Amygdala (tissue), 56 donors: ENCODE measurements around the gene UGT2B7.
"Not testable (repeated sequence)": the region's sequence is repeated elsewhere in the genome, so short reads cannot be mapped to it uniquely, and the experiment has no call there.

Source experiments
- DNase-seq, 56 donors: peaks; one replicate each; lab custom pipeline; 2025; lab: John Stamatoyannopoulos, UW

The UGT2B7 gene

DNA sequence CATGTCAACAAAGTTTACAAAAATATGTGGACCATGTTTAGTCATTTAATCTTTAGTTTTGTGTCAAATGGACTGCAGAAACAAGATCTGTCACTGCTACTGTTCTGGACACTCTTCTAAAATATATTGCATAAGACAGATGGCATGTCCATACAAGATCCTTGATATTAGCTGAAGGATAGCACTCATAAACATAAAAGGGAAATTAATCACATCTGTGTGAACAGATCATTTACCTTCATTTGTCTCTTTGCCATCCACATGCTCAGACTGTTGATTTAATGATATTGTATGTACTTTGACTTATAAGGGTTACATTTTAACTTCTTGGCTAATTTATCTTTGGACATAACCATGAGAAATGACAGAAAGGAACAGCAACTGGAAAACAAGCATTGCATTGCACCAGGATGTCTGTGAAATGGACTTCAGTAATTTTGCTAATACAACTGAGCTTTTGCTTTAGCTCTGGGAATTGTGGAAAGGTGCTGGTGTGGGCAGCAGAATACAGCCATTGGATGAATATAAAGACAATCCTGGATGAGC lies at the start of gene UGT2B7:
Gene UGT2B7 (plus strand): TSS at position 364 of the 546 bp plus-strand sequence. CDS start 47 bp downstream, at position 411.
- DNase-seq: no peak

DNA sequence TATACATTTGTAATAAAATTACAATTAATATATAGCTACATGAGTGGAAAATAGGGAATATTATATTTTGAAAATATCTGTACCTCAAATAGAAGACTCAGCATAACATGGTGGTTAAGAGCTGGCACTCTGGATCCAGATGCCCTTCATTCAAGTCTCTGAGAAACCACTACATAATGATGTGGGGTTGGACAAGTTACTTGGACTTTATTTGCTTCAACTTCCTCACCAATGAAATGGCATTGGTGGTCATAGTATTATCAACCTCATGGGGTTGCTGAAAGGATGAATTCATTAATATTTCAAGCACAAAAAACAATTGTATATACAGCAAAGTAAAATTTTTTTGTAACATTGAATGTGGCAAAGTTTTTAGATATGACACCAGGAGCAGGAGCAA lies 46.4 kb upstream of the UGT2B7 start:
- DNase-seq: no peak

DNA sequence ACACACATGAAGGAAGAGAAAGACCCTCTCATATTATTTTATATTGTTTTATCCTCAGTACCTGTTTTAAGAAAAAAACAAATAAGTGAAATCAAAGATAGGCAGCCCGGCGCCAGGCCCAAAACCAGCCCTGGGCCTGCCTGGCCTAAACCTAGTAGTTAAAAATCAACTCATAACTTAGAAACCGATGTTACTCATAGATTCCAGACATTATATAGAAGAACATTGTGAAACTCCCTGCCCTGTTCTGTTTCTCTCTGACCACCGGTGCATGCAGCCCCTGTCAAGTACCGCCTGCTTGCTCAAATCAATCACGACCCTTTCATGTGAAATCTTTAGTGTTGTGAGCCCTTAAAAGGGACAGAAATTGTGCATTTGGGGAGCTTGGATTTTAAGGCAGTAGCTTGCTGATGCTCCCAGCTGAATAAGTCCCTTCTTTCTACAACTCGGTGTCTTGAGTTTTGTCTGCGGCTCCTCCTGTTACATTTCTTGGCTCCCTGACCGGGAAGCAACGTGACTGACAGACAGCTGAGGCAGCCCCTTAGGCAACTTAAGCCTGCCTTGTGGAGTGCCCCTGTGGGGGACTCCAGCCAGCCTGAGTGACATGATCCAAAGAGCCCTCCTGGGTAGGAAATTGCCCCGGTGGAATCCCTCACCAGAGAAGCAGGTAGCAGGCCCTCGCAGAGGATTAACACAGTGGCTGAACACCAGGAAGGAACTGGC lies 45.3 kb upstream of the UGT2B7 start:
- DNase-seq: not testable (repeated sequence)

DNA sequence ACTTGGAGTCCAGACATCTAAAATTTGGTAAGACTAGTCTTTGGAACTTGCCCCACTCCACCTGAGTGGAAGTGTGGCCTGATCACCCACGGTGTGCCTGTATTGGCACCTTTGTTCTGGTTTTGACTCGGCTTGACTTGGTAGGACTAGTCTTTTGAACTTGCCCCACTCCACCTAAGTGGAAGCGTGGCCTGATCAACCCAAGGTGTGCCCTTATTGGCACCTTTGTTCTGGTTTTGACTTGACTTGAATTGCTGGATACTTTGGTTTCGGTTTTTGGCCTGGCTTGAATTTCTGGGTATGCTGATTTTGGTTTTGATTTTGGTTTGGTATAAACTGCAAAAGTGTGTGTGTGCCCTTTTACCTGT lies 44.7 kb upstream of the UGT2B7 start:
- no peak for DNase-seq

DNA sequence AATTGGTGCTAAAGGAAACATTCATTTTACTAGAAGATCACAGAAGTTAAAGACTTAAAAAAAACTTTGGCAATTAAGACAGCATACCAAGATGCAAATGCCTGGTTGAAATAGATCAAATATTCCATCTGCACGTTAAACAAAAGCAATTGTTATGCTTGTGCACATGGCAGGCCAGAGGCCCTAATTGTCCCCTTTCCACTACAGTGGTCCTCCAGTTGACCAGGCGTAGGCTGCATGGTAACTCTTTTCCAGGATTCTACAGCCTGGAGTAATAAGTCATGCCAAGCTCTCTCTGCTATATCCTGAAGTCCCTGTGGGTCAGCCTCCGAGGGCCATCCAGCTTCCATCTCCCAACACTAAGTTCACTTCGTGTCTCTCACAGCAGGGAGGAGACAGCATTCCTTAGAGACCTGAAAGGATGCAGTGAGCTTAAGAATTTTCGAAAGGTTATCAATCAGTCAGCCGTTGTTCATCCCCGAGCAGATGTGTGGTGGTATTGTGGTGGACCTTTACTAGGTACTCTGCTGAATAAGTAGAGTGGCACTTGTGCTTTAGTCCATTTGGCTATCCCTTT lies 42.9 kb upstream of the UGT2B7 start:
- not testable (repeated sequence) for DNase-seq

DNA sequence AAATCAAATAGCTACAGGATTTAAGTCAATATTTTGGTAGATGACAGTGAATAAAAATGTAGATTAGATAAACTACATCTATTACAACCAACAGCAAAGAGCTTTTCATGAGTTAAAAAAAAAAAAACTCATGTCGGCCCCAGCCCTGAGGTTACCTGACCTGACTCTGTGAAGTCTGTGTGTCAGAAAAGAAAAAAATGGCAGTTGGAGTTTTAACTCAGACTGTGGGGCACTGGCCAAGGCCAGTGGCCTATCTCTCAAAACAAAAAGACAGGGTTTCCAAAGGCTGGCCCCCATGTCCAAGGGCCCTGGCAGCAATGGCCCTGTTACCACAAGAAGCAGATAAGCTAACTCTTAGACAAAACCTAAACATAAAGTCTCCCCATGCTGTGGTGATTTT lies 42.2 kb upstream of the UGT2B7 start:
- DNase-seq: not testable (repeated sequence)

DNA sequence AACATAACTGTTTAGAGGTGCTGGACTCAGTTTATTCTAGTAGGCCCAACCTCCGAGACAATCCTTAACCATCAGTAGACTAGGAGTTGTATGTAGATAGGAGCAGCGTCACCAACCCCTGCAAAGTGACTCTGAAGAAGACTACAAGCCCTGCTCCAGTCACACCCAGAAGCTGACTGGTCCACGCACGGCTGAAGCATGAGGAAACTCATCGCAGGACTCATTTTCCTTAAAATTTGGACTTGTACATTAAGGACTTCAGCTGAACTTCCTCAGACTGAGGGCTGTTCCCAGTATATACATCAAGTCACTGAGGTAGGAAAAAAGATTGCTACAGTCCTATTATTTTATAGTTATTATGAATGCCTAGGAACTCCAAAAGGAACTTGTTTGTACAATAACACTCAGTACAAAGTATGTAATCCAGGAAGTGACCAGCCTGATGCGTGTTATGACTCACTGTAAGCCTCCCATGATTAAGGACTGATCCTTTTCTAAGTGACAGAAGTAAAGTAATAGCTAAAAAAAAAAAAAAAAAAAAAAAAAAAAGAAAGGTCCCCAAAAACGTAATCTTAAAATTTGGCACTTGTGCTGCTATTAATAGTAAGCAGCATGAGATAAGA lies 41.6 kb upstream of the UGT2B7 start:
- DNase-seq: no peak

DNA sequence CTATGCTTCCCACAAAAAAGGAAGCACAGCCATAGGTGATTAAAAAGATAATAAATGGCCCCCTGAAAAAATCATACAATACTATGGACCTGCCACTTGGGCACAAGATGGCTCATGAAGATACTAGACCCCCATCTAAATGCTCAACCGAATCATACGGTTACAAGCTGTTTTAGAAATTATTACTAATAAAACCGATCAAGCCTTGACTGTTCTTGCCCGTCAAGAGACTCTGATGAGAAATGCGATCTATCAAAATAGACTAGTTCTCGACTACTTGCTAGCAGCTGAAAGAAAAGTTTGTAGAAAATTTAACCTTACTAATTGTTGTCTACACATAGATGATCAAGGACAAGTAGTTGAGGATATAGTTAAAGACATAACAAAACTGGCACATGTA lies 40.1 kb upstream of the UGT2B7 start:
- no peak for DNase-seq

DNA sequence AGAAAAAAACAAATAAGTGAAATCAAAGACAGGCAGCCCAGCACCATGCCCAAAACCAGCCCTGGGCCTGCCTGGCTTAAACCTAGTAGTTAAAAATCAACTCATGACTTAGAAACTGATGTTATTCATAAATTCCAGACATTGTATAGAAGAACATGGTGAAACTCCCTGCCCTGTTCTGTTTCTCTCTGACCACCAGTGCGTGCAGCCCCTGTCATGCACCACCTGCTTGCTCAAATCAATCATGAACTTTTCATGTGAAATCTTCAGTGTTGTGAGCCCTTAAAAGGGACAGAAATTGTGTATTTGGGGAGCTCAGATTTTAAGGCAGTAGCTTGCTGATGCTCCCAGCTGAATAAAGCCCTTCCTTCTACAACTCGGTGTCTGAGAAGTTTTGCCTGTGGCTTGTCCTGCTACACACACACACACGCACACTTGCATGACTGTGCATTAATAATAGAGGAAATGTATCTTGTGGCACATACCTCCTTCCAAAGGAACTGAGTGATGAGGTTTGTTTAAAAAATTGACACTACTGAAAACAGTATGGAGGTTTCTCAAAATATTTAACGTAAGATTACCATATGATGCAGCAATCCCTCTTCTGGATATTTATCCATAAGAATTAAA lies 39.2 kb upstream of the UGT2B7 start:
- DNase-seq: no peak

DNA sequence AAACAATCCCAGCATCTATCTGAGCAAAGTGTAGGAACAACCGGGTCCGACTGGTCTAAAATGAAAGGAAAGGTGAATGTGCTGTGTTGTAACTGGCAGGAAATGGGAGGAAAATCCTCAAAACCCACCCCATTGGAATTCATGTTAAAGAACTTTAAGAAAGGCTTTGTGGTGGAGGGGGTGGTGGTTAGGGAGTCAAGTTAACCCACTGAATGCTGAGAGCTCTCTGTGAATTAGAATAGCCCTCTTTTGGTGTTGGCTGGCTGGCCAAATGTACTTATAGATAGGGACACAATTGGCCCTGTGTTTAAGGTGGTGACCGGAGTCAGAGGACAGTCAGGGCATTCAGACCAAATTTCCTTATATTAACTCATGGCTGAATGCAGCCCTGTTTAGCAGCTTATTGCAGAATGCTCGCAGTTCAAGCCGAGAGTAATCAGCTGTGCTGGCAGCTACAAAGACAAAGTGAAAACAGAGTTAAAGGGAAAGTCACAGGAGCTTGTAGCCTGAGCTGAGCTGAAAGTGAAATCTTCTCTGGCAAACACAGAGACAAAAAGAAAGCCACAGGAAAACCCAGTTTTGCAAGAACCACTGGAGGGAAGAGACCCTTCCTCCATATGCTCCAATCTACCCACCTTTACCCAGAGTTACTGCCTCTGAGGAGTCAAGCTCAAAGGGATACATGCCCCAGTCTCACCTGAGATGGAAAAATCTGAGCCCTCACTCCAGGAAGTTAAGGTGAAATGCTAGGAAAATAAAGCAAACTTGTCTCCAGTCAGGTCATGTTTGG lies 38.5 kb upstream of the UGT2B7 start:
- DNase-seq: peak in 3 of 56 donors; percentile 2 to 25 (median 2)

DNA sequence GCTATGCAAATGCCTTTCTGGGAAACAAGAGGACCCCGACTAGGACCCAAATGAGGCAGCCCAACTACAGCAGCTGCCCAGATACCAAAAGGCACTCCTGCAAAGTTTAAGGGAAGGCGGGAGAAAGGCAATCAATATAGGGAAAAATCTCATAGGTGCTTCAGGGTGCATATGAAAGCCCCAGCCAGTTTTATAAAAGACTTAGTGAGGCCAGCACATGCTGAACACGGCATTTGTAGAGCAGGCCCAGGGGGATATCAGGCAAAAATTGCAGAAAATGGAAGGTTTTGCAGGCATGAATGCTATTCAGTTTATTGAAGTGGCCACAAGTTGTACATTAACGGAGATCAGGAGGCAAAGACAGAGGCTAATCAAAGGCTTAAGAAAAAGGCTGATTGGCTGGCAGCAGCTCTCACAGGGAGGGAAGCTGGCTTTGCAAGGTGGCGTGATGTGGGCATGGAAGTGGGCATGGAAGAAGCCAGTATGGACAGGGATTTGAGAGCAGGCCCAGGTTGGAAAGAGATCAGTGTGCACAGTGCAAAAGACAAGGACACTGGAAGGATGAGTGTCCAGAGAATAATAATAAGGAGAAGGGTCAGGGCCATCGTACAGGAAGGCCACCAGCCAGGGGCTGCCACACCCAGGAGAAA lies 37.7 kb upstream of the UGT2B7 start:
- DNase-seq: no peak

DNA sequence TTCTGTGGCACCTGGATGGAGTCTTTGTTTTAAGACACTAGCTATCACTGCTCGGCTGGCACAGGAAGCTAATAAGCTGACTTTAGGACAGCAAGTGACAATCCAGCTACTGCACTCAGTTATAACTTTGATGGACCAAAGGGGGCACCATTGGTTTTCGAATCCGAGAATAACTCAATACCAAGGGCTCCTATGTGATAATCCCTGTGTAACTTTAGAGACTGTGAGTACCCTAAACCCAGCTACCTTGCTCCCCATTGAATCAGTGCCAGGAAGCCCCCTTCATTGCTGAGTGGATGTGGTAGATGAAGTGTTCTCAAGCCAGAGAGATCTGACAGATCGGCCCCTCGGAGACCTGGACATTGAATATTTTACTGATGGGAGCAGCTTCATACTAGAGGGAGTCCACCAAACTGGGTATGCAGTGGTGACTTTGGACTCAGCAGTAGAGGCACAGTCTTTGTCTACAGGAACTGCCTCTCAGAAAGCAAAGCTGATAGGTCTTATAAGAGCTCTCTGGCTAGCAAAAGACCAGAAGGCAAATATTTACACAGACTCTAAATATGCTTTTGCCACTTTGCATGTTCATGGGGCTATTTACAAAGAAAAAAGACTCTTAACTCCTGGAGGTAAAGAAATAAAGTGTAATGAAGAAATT lies 35.5 kb upstream of the UGT2B7 start:
- no peak for DNase-seq

DNA sequence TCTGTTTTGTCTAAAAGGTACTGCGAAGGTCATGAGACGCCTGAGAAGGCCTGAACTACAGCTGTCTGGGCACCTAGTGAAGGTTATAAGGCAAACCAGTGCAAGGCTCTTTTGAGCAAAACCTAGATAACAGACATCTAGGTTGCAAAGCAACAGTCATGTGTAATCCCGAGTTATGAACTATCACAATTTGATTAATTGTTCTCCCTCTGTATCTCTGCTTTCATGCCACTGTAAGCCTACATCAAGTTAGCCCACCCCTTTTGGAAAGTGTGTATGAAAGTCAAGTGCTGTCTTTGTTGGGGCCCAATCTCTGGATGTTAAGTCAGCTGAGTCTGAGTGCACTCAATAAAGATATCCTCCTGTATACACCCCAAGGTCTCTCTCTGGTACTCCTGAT lies 31.9 kb upstream of the UGT2B7 start:
- no peak for DNase-seq

DNA sequence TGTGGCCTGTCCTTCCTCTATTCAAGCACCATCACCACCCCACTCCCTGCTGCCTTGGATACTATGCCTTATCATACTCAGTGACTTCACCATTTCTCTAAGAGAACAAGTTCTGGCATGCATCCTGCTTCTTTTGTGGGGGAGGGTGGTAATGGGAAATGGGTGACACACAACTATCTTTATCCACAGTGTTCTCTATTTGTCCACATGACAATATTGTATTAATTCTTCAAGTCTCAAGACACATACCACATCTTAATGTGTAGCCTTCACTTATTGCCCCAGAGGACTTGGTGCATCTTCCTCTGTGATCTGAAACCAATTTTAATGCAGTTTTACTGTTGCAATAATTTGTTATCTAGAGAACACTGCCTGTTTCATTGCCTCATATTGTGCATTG lies 29.3 kb upstream of the UGT2B7 start:
- no peak for DNase-seq

DNA sequence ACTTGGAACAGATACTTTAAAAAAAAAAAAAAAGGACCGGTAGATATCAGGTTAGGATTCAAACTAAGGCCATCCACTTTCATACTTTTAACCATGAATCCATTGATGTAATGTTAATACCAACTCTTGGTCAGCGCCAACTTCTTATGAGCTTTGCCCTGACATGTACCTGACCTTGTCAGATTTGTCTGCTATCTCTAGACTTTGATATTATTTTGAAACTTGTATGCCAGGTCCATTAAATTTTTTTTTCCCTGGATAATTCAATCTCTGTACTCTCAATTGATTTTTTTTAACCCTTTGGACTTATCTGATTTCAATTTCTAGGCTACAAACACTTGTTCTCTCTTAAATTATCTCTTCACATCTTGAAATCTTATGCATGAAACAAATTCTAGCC lies 27.2 kb upstream of the UGT2B7 start:
- DNase-seq: no peak

DNA sequence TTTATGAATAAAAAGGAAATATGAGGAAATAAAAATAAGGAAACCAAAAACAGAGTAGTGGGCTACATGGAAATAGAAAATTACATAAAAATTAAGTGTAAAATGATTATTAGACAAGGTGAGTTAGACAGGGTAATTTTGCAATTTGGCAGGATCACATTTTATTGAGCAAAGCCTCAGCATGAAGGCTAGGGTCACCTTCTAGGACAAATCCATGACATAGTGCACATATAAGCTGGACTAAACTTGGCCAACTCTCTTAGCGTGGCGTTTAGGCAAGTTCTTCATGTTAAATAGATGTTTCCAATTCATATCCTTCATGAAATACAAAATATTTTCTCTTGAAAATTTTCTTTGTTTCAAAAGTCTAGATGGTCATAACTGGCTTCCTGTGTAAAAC lies 25.7 kb upstream of the UGT2B7 start:
- no peak for DNase-seq

DNA sequence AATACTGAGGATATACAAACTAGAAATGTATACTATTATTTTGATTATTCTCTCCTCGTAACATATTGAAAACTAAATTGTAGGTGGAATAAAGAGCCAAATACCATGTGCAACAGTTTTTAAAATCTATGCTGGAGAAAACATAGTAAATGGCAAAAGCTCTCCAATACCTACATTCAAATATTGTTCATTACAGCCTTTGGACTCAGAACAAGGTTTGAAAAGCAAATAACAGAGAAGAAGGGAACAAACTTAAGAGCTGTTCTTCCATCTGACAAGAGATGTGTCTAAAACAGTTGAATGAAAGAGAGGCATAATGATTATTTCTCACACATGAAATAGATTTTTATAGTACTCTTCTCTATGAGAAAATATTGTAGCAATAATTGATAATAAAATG lies 25.0 kb upstream of the UGT2B7 start:
- no peak for DNase-seq

DNA sequence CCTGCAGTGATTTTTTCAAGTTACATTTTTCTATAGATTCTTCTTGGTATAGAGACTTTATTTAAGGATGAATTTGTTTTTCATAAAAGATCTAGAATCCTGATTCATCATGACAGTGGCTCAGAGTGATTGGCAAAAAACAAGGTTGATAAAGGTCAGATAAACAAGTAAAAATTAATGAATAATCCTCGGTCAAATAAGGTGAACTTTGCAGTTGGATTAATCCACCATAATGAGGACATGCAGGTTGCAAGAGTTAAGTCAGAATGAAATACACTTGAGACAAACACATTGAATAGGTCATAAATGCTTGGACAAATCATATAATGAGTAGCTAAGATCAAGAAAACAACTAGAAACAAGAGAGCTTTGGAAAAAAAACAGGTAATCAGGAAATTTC lies 22.9 kb upstream of the UGT2B7 start:
- no peak for DNase-seq

DNA sequence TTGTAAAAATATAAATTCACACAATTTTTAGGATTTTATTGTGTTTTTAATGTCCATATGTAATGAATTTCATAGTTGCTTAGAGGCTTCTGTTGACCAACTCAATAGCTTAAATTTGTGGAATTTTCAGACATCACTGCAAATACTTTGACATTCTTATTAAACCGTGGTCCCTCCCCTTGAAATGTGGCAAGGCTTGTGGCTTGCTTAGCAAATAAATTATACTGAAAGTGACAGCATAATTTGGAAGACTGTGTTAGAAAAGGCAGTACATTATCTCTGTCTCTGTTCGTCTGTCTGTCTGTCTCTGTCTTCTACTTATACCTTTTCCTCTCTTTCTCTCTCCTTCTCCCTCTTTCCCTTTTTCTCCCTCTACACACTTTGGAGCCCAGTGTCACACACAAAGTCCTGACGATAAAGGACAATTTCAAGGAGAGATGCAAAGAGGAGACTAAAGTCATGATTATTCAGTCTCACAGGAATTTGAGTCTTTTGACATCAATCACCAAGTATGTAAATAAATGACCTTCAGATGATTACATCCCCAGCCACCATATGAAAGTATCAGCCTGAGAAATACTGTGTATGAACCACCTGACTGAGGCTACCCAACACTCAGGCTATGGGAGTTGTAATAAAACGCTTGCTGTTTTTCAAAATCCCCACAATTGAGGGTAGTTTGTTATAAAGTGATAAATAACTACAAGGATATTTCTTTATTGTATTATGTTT lies 21.0 kb upstream of the UGT2B7 start:
- DNase-seq: no peak
